Left ventricle myocardium inferior (tissue), 1 donor: ENCODE data around the gene DNAJB8. TPM values are rescaled to one million over a fixed set of nuclear protein-coding genes. Genes with fewer than 3 reads are reported as not detected.

Source experiments
- DNase-seq: peaks from one replicate; pipeline ENCODE4 v3.0.0-alpha.2; 2020
- H3K27ac ChIP-seq: fragments of 200-600 bp; replicated peaks from 2 replicates; pipeline ENCODE4 v1.8.0; 2021
- H3K27me3 ChIP-seq: fragments of 200-600 bp; 2 replicates; pipeline ENCODE4 v1.8.0; 2021; ENCODE audit warnings: low read depth
- H3K36me3 ChIP-seq: fragments of 200-600 bp; 2 replicates; pipeline ENCODE4 v1.8.0; 2021
- H3K4me1 ChIP-seq: fragments of 200-600 bp; 2 replicates; pipeline ENCODE4 v1.8.0; 2021
- H3K4me3 ChIP-seq: fragments of 200-600 bp; 2 replicates; pipeline ENCODE4 v1.8.0; 2021; ENCODE audit warnings: mild to moderate bottlenecking, moderate library complexity
- H3K9me3 ChIP-seq: fragments of 200-600 bp; replicated peaks from 2 replicates; pipeline ENCODE4 v1.8.0; 2021
- CTCF ChIP-seq: fragments of 200-600 bp; IDR thresholded peaks from 2 replicates; pipeline ENCODE4 v1.8.0; 2021; ENCODE audit warnings: antibody characterized with exemption, mild to moderate bottlenecking, borderline replicate concordance
- intact Hi-C: fragments of 100-400 bp; cut with micrococcal nuclease; formaldehyde crosslinking; loops from one replicate; pipeline ENCODE4 v1.11.0; 2022
- total RNA-seq: library from RNA; stranded (reverse); fragmentation: NEBNext Ultra II Directional; extraction: Animal tissue kit (Norgen Biotek cat#: 25700); gene quantifications from one replicate; pipeline ENCODE4 v1.2.1, GENCODE V29; 2021
- donor health status: DM: no; HTN: yes; CAD: no; lungs with severe emphysema.

Gene DNAJB8
- total RNA-seq, 1 donor from 2014 or later, result not detected

GRCh38 chr3:128435058-128435457, 31.6 kb downstream of the DNAJB8 start:
- Histone ChIP-seq H3K27ac (no peak overlapping the region), H3K4me1 (peaks cover 12% of the 10 kb centered on the region), H3K9me3 (no peaks in the 10 kb centered on the region), H3K36me3 (no peaks in the 10 kb centered on the region), H3K4me3 (no peak overlapping the region), H3K27me3 (peaks cover 77% of the 10 kb centered on the region)
- no peak for DNase-seq
- intact Hi-C loops, result no loop called here
- TF ChIP-seq CTCF, result no peak

GRCh38 chr3:128434524-128434923, 32.2 kb downstream of the DNAJB8 start:
- no peak for DNase-seq
- Histone ChIP-seq H3K27ac (no peak overlapping the region), H3K9me3 (no peaks in the 10 kb centered on the region), H3K27me3 (peaks cover 78% of the 10 kb centered on the region), H3K36me3 (no peaks in the 10 kb centered on the region), H3K4me1 (peaks cover 12% of the 10 kb centered on the region), H3K4me3 (no peak overlapping the region)
- intact Hi-C loops, result no loop called here
- TF ChIP-seq CTCF, result no peak

DNA sequence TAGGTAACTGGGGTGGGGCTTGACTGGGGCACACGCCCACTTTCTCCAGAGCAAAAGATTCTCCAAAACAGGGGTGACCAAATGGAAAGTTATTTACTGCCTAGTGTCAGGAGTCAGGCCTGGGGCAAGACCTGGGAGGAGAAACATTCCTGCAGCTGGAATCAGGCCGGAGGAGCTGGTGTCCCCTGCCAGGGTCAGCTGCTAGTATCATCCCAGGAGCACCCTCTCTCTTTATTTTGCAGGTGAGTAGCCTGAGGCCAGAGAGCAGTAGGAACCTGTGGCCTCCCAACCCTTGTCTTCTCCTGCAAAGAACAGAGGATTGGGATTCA, 32.9 kb downstream of the DNAJB8 start:
- Histone ChIP-seq H3K27me3 (peaks cover 78% of the 10 kb centered on the region), H3K27ac (no peak overlapping the region), H3K9me3 (no peaks in the 10 kb centered on the region), H3K4me1 (peaks cover 12% of the 10 kb centered on the region), H3K4me3 (no peak overlapping the region), H3K36me3 (no peaks in the 10 kb centered on the region)
- no peak for DNase-seq
- no peak for TF ChIP-seq CTCF
- intact Hi-C loops, result no loop called here

DNA sequence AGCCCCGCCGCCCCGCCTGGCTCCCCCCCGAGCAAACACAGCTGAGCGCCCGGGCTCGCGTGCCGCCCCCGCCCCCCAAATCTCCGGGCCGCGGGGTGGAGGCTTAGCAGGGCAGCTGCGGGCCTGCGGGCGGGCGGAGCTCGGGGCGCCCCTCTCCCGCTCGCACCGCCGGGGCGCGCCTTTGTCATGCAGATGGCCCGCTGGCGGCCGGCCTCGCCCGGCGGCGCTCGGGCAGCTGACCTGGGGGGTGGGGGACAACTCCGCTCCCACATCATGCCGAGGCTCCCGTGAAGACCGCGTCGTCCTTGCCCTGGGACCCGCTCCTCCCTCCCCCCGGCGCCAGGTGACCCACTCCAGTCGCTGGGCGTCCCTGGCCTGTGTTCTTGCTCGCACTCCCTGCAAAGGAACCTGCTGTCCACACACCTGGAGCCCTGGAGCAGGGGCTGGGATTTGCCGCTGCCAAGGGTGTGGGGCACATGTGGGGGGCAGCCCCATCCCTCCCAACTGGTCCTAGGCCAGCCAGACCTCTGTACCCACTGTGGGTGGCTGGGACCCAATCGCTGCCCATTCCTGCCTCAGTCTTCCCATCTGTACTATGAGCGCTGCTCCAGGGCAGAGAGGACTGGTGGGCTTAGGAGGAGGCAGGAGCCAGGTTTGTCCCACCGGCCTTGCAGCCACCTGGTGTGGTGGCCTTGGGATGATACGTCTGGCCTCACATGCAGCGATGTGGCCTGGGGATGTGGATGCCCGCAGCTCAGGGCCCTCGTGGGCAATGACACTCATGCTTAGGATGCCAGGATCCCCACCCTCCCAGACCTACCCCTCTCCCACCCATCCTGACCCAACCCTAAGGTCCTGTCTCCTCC, 33.5 kb downstream of the DNAJB8 start:
- H3K27me3 ChIP-seq, result peaks cover 78% of the 10 kb centered on the region
- H3K4me3 ChIP-seq, result peak overlapping the region; percentile 62
- no peak for TF ChIP-seq CTCF
- no peak overlapping the region for H3K27ac ChIP-seq
- peaks cover 12% of the 10 kb centered on the region for H3K4me1 ChIP-seq
- no peak for DNase-seq
- intact Hi-C loops, result no loop called here
- no peaks in the 10 kb centered on the region for H3K36me3 ChIP-seq
- H3K9me3 ChIP-seq, result no peaks in the 10 kb centered on the region

- H3K4me1 ChIP-seq, result peaks cover 12% of the 10 kb centered on the region
Measured at GRCh38 chr3:128432301-128432970, 34.3 kb downstream of the DNAJB8 start.

More at GRCh38 chr3:128432301-128432970, 34.3 kb downstream of the DNAJB8 start:
- intact Hi-C loops, result no loop called here
- no peaks in the 10 kb centered on the region for H3K9me3 ChIP-seq
- DNase-seq, result no peak
- no peak for TF ChIP-seq CTCF
- peak overlapping the region; percentile 62 for H3K4me3 ChIP-seq
- no peaks in the 10 kb centered on the region for H3K36me3 ChIP-seq
- H3K27ac ChIP-seq, result no peak overlapping the region
- H3K27me3 ChIP-seq, result peaks cover 83% of the 10 kb centered on the region
